Amniotic epithelial cell (primary cell): Measurements from ENCODE around the gene PCDHB9.
"Not testable (repeated sequence)": the region's sequence is repeated elsewhere in the genome, so short reads cannot be mapped to it uniquely, and the experiment has no call there.

Source experiments
- DNase-seq: peaks from one replicate; pipeline ENCODE4 v3.0.0-alpha.2; 2010; ENCODE audit warnings: low read depth

PCDHB9 gene

DNA sequence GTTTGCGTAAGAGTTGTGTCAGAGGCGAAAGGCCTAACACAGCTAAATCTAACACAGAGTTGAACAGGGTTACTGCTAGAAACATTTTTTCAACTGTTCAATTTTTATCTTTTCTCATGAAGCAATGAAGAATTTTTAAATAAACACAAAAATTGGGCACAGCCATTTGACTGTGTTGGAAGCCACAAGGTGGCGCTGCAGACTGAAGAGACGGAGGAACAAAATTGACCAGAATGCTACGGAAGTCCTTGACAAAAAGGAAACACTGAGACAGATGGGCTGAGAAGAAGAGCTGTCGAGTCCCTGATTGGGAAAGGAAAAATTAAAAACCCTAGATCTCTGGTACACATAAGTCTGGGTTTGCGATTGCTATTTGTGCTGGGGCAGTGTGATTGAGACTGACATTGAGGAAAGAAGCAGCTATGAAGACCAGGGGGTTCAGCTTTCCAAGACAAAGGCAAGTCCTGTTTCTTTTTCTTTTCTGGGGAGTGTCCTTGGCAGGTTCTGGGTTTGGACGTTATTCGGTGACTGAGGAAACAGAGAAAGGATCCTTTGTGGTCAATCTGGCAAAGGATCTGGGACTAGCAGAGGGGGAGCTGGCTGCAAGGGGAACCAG is at the start of gene PCDHB9:
PCDHB9 (plus strand) TSS at position 265 of the 616 bp plus-strand sequence; CDS start at position 423, 158 bp downstream.
- no peak for DNase-seq

DNA sequence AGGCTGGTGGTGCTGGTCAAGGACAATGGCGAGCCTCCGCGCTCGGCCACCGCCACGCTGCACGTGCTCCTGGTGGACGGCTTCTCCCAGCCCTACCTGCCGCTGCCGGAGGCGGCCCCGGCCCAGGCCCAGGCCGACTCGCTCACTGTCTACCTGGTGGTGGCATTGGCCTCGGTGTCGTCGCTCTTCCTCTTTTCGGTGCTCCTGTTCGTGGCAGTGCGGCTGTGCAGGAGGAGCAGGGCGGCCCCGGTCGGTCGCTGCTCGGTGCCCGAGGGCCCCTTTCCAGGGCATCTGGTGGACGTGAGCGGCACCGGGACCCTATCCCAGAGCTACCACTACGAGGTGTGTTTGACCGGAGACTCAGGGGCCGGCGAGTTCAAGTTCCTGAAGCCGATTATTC is 49.6 kb upstream of the PCDHB9 start:
- not testable (repeated sequence) for DNase-seq

DNA sequence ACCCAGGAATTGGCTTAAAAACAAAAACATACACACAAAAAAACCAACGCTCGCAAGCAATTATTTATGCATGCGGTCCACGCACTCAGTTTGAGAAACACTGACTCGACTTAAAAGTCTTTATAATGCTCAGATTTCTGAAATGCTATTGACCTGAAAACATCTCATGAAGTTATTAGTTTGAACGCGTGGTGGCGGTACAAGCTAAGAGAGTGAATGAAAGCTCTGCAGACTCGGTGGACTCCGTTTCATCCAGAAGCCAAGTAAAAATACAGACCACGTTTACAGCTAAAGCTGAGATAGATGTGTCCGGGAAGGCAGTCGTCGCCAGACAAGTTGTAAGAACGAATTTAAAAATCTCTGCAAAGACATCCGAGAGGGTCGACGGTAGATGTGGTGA is 37.1 kb upstream of the PCDHB9 start, which contains the start of gene PCDHB6:
PCDHB6 (plus strand) TSS at position 246 of the 400 bp plus-strand sequence. CDS start 201 bp downstream, outside the sequence.
- peak; percentile 1 for DNase-seq

DNA sequence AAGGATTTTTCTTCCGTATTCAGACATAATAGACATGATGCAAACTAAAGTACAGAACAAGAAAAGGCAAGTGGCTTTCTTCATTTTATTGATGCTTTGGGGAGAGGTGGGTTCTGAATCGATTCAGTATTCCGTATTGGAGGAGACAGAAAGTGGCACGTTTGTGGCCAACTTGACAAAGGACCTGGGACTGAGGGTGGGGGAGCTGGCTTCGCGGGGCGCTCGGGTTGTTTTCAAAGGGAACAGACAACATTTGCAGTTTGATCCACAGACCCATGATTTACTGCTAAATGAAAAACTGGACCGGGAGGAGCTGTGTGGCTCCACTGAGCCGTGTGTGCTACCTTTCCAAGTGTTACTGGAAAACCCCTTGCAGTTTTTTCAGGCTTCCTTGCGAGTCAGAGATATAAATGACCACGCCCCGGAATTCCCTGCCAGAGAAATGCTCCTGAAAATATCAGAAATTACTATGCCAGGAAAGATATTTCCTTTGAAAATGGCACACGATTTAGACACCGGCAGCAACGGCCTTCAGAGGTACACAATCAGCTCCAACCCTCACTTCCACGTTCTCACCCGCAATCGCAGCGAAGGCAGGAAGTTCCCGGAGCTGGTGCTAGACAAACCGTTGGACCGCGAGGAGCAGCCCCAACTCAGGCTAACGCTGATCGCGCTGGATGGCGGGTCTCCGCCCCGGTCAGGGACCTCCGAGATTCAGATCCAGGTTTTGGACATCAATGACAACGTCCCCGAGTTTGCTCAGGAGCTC is 36.6 kb upstream of the PCDHB9 start:
- no peak for DNase-seq

DNA sequence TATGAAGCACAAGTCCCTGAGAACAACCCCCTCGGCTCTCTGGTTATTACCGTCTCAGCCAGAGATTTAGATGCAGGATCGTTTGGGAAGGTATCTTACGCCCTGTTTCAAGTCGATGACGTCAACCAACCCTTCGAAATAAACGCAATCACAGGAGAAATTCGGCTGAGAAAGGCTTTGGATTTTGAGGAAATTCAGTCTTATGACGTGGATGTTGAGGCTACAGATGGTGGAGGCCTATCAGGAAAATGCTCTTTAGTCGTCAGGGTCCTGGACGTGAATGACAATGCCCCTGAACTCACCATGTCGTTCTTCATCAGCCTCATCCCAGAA is 36.0 kb upstream of the PCDHB9 start:
- no peak for DNase-seq

DNA sequence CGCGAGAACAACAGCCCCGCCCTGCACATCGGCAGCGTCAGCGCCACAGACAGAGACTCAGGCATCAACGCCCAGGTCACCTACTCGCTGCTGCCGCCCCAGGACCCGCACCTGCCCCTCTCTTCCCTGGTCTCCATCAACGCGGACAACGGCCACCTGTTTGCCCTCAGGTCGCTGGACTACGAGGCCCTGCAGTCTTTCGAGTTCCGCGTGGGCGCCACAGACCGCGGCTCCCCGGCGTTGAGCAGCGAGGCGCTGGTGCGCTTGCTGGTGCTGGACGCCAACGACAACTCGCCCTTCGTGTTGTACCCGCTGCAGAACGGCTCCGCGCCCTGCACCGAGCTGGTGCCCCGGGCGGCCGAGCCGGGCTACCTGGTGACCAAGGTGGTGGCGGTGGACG is 35.3 kb upstream of the PCDHB9 start:
- DNase-seq: not testable (repeated sequence)

DNA sequence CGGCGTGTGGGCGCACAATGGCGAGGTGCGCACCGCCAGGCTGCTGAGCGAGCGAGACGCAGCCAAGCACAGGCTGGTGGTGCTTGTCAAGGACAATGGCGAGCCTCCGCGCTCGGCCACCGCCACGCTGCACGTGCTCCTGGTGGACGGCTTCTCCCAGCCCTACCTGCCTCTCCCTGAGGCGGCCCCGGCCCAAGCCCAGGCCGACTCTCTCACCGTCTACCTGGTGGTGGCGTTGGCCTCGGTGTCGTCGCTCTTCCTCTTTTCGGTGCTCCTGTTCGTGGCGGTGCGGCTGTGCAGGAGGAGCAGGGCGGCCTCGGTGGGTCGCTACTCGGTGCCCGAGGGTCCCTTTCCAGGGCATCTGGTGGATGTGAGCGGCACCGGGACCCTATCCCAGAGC is 34.9 kb upstream of the PCDHB9 start:
- not testable (repeated sequence) for DNase-seq

DNA sequence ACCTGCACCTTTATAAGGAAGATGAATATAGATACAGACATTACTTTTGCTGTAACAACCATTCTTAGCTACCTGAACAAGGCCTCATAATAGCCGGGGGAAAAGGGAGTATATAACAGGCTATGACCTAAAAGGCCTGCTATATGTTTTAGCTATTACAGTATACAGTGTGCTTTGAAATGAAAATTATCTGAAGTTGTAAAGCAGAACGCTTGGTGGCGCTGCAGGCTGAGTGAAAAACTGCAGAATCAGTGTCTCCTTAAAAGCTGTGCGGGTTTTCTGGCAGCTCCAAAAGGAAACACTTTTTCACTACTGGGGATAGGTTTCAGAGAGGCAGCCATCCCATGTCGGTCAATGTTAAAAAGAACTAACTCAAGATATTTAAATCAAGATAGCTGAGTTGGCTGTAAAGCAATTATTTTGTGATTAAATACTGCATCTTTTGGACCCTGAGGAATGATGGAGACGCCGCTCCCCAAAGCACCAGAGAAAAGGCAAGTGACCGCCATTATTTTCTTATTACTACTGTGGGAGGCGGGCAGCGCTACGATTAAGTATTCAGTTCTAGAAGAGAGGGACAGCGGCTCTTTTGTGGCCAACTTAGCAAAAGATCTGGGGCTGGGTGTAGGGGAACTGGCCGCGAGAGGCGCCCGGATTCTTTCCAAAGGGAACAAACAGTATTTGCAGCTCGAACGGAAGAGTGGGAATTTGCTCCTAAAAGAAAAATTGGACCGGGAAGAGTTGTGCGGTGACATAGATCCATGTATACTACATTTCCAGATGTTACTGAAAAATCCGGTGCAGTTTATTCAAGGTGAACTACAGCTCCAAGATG is 31.2 kb upstream of the PCDHB9 start:
- DNase-seq: no peak

DNA sequence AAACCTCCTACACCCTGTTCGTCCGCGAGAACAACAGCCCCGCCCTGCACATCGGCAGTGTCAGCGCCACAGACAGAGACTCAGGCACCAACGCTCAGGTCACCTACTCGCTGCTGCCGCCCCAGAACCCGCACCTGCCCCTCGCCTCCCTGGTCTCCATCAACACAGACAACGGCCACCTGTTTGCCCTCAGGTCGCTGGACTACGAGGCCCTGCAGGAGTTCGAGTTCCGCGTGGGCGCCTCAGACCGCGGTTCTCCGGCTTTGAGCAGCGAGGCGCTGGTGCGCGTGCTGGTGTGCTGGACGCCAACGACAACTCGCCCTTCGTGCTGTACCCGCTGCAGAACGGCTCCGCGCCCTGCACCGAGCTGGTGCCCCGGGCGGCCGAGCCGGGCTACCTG is 29.6 kb upstream of the PCDHB9 start:
- not testable (repeated sequence) for DNase-seq

DNA sequence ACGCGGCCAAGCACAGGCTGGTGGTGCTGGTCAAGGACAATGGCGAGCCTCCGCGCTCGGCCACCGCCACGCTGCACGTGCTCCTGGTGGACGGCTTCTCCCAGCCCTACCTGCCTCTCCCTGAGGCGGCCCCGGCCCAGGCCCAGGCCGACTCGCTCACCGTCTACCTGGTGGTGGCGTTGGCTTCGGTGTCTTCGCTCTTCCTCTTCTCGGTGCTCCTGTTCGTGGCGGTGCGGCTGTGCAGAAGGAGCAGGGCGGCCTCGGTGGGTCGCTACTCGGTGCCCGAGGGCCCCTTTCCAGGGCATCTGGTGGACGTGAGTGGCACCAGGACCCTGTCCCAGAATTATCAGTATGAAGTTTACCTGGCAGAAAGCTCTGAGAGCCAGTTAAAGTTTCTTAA is 29.1 kb upstream of the PCDHB9 start:
- not testable (repeated sequence) for DNase-seq

DNA sequence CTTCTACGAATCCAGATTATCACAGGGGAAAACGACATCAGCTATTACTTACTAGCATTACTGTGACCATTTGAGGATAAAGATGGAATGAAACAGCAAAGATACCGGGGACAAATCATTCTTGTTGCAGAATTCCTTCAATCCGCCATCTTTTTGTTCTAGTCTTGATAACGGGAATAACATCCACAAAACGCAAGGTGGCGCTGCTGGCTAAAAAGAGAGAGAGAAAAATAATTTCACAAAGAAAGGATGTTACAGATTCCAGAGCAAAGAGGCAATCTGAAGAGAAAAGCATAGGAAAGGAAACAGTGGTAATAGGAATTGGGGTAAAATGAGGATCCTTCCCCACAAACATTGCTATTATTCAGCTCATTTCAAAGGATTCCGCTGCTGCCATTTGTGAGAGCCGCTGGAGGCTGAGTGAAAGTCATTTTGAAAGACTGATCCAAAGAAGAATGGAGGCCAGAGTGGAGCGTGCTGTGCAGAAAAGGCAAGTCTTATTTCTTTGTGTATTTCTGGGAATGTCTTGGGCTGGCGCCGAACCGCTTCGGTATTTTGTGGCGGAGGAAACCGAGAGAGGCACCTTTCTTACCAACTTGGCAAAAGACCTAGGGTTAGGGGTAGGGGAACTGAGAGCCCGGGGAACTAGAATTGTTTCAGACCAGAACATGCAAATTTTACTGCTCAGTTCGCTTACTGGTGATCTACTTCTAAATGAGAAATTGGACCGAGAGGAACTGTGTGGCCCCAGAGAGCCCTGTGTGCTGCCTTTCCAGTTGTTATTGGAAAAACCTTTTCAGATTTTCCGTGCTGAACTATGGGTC is 14.4 kb upstream of the PCDHB9 start, which contains the start of gene PCDHB7:
PCDHB7 (plus strand) TSS at position 264 of the 824 bp plus-strand sequence; CDS start at position 456, 192 bp downstream.
- no peak for DNase-seq

DNA sequence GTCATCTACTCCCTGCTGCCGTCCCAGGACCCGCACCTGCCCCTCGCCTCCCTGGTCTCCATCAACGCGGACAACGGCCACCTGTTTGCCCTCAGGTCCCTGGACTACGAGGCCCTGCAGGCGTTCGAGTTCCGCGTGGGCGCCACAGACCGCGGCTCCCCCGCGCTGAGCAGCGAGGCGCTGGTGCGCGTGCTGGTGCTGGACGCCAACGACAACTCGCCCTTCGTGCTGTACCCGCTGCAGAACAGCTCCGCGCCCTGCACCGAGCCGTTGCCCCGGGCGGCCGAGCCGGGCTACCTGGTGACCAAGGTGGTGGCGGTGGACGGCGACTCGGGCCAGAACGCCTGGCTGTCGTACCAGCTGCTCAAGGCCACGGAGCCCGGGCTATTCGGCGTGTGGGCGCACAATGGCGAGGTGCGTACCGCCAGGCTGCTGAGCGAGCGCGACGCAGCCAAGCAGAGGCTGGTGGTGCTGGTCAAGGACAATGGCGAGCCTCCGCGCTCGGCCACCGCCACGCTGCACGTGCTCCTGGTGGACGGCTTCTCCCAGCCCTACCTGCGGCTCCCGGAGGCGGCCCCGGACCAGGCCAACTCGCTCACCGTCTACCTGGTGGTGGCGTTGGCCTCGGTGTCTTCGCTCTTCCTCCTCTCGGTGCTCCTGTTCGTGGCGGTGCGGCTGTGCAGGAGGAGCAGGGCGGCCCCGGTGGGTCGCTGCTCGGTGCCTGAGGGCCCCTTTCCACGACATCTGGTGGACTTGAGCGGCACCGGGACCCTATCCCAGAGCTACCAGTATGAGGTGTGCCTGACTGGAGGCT is 12.5 kb upstream of the PCDHB9 start:
- DNase-seq: not testable (repeated sequence)

DNA sequence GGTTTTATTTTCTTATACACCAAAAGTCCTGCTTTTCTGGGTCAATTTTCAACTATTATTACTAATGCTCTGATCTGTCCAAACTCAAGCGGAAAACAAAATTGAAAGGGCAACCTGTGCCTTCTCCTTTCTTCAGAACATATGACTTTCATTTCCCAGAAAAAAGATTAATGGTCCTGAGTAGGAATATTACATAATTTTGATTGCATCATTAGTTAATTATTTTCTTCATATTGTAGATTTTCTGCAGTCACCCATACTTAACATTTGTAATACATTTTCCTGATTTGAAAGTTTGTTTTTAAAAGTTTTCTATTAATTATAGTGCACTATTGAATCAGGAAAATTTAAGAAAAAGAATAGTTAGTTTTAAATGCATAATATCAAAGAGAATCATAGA is 11.0 kb upstream of the PCDHB9 start:
- no peak for DNase-seq

DNA sequence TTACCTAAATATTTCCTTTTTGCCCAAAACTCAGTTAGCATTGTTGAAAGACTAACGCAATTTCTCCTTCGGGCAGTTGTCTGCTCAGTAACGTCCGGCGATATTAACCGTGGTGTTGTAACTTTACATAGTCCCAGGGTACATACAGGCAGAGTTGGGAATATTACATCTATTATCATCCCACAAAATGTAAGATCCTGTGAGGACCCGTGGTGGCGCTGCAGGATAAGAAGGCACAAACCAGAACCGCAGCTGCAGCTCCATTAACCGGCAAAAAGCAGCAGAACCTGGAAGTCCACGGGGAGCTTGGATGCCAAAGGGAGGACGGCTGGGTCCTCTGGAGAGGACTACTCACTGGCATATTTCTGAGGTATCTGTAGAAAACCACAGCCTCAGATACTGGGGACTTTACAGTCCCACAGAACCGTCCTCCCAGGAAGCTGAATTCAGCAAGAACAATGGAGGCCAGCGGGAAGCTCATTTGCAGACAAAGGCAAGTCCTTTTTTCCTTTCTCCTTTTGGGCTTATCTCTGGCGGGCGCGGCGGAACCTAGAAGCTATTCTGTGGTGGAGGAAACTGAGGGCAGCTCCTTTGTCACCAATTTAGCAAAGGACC is 9.3 kb upstream of the PCDHB9 start, which contains the start of gene PCDHB8:
PCDHB8 (plus strand) TSS at position 214 of the 615 bp plus-strand sequence; CDS start at position 459, 245 bp downstream.
- not testable (repeated sequence) for DNase-seq

DNA sequence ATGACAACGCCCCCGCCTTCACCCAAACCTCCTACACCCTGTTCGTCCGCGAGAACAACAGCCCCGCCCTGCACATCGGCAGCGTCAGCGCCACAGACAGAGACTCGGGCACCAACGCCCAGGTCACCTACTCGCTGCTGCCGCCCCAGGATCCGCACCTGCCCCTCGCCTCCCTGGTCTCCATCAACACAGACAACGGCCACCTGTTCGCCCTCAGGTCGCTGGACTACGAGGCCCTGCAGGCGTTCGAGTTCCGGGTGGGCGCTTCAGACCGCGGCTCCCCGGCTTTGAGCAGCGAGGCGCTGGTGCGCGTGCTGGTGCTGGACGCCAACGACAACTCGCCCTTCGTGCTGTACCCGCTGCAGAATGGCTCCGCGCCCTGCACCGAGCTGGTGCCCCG is 7.6 kb upstream of the PCDHB9 start:
- not testable (repeated sequence) for DNase-seq

DNA sequence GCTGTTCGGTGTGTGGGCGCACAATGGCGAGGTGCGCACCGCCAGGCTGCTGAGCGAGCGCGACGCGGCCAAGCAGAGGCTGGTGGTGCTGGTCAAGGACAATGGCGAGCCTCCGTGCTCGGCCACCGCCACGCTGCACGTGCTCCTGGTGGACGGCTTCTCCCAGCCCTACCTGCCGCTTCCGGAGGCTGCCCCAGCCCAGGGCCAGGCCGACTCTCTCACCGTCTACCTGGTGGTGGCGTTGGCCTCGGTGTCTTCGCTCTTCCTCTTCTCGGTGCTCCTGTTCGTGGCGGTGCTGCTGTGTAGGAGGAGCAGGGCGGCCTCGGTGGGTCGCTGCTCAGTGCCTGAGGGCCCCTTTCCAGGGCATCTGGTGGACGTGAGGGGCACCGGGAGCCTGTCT is 7.1 kb upstream of the PCDHB9 start:
- DNase-seq: not testable (repeated sequence)

DNA sequence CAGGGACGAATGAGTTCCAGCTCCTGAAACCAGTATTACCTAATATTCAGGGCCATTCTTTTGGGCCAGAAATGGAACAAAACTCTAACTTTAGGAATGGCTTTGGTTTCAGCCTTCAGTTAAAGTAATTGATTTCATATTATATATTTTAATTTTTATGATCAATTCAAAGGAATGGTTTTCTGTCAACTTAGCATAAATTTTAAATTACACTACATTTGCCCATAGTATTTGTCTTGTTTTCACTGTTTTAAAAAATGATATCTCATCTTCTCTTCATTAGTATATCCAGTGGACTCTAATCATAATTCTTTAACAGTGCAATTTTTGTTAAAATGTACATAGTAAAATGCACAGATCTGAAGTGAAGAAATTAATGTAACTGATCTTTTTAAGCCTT is 6.6 kb upstream of the PCDHB9 start:
- DNase-seq: no peak

DNA sequence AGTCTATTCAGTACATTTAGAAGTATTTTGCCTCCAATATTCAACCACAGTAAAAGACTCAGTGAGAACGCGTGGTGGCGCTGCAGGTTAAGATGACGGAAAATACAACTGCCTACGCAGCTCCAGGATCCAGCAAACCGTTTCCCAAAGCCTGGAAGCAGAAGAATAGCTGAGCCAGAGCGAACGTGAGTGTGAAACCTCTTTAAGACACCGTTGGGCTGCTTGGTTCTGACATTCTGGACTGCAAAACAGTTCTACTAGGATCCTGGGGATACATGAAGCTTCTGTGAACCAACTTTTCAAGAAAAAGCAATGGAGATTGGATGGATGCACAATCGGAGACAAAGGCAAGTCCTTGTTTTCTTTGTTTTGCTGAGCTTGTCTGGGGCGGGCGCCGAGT is 4.7 kb upstream of the PCDHB9 start, which contains the start of gene PCDHB16:
PCDHB16 (plus strand) TSS at position 140 of the 400 bp plus-strand sequence; CDS start at position 313, 173 bp downstream.
- DNase-seq: peak; percentile 5

DNA sequence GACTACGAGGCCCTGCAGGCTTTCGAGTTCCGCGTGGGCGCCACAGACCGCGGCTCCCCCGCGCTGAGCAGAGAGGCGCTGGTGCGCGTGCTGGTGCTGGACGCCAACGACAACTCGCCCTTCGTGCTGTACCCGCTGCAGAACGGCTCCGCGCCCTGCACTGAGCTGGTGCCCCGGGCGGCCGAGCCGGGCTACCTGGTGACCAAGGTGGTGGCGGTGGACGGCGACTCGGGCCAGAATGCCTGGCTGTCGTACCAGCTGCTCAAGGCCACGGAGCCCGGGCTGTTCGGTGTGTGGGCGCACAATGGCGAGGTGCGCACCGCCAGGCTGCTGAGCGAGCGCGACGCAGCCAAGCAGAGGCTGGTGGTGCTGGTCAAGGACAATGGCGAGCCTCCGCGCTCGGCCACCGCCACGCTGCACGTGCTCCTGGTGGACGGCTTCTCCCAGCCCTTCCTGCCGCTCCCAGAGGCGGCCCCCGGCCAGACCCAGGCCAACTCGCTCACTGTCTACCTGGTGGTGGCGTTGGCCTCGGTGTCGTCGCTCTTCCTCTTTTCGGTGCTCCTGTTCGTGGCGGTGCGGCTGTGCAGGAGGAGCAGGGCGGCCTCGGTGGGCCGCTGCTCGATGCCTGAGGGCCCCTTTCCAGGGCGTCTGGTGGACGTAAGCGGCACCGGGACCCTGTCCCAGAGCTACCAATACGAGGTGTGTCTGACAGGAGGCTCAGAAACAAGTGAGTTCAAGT is 2.7 kb upstream of the PCDHB9 start:
- DNase-seq: not testable (repeated sequence)
